Ovary (tissue), 9 donors: ENCODE results near the gene BICRA. TPM values are rescaled to one million over a fixed set of nuclear protein-coding genes. Genes with fewer than 3 reads are reported as not detected.
A peak's percentile ranks its signal among the peaks of the same experiment; 100 is the strongest.
"Not testable (repeated sequence)": the region's sequence is repeated elsewhere in the genome, so short reads cannot be mapped to it uniquely, and the experiment has no call there.

ENCODE experiments used
- DNase-seq, 5 donors: peaks; one replicate each; pipeline ENCODE4 v3.0.0-alpha.2; 2019 to 2020
- H3K27ac ChIP-seq, 2 donors: fragments of 200-600 bp; one replicate each; pipeline versions ENCODE4 v1.5.1 to v1.8.0; 2019 to 2022
- H3K27me3 ChIP-seq: fragments of 200-600 bp; one replicate; pipeline ENCODE4 v1.8.0; 2022
- H3K36me3 ChIP-seq: fragments of 200-600 bp; sonication (generic); one replicate; pipeline ENCODE4 v1.5.1; 2019
- H3K4me1 ChIP-seq: one replicate; pipeline ENCODE4 v1.8.1; 2013; ENCODE audit warnings: mild to moderate bottlenecking, moderate library complexity; ENCODE audit not compliant: insufficient read depth
- H3K4me3 ChIP-seq: fragments of 200-600 bp; sonication (generic); one replicate; pipeline ENCODE4 v1.5.1; 2017
- H3K9me3 ChIP-seq, 2 donors: fragments of 200-600 bp in 1 of 2; sonication (generic) in 1 of 2; one replicate each; pipeline versions ENCODE4 v1.5.1 to v1.8.1; 2013 to 2019; ENCODE audit warnings: mild to moderate bottlenecking in 1 of 2, moderate library complexity in 1 of 2
- CTCF ChIP-seq, 3 donors: fragments of 450-650 bp in 2 of 3; fragments of 200-600 bp in 1 of 3; IDR thresholded peaks; one replicate each; pipeline versions ENCODE4 v1.5.1 to v1.8.0; 2016 to 2022; ENCODE audit warnings: antibody characterized with exemption in 3 of 3, mild to moderate bottlenecking in 1 of 3
- EP300 ChIP-seq: sonication (generic); formaldehyde crosslinking; IDR thresholded peaks from one replicate; pipeline ENCODE4 v1.6.1; 2017; ENCODE audit warnings: antibody characterized with exemption
- POLR2A ChIP-seq: fragments of 450-650 bp; IDR thresholded peaks from one replicate; pipeline ENCODE4 v1.6.1; 2017; ENCODE audit warnings: antibody characterized with exemption, mild to moderate bottlenecking, moderate library complexity
- WGBS, 3 donors: extraction: QIAGEN DNeasy Blood & Tissue Kit in 1 of 3; methylation state at CpG; one replicate each; pipeline versions ENCODE4 v1.1.5 to v1.1.7; 2013 to 2017; 5-methylcytosine and 5-hydroxymethylcytosine counted together
- intact Hi-C, 4 donors: fragments of 100-400 bp; cut with DNase I; formaldehyde crosslinking; loops; one replicate each; pipeline versions ENCODE4 v1.11.0 to v1.15.1; 2022 to 2023
- polyA plus RNA-seq, 2 donors: library from polyadenylated mRNA; stranded (reverse); fragments of 200-250 nt in 1 of 2; fragments of 350-450 nt in 1 of 2; fragmentation: Illumina TruSeq in 1 of 2; extraction: RNeasy Lipid Tissue Mini Kit (QIAGEN cat#74804) in 1 of 2; gene quantifications; one replicate each; pipeline ENCODE4 v1.2.3, GENCODE V29; 2013 to 2014
- total RNA-seq, 7 donors: library from RNA; depleted of rRNA in 2 of 7; stranded (reverse); fragments of >200 nt in 2 of 7; fragmentation: NEBNext Ultra II Directional in 3 of 7; extraction: Animal tissue kit (Norgen Biotek cat#: 25700) in 3 of 7; gene quantifications; one replicate each; pipeline versions ENCODE4 v1.1.0 to v1.2.4, GENCODE V29; 2016 to 2023
- donor health status: DM: no; HTN: no; CAD: no; lungs with moderate emphysema.
- donor health status: DM: no; HTN: no; CAD: no.
- donor health status: Bipolar disorder and iron deficiency.
- donor health status: DM: yes; HTN: yes; CAD: no.
- donor health status: DM: no; HTN: no; CAD: no.
- donor health status: DM: yes; HTN: yes; CAD: no.

Gene BICRA
- total and polyA plus RNA-seq, 9 donors: 3.7 to 21.7 (median 12.9) TPM

- peak; percentile 98 to 99 (median 98) for TF ChIP-seq CTCF (IDR thresholded peaks at IDR 0.05)
- no peak for TF ChIP-seq EP300
- peak; percentile 78 for TF ChIP-seq POLR2A
- 1 to 3% (median 3%) methylated on average over 43 to 51 of the region's 52 CpGs for WGBS, 3 donors
- peaks cover 25% of the 10 kb centered on the region for H3K4me1 ChIP-seq
These were observed 104.4 kb downstream of the BICRA start, which contains the start of gene EHD2 for GRCh38 chr19:47713046-47714021. Gene EHD2, plus strand, starts transcription at chr19:47713422. Its CDS starts 3,191 bp downstream, at chr19:47716613.

GRCh38 chr19:47714339-47714738 is 105.4 kb downstream of the BICRA start:
- Histone ChIP-seq H3K9me3 (no peaks in the 10 kb centered on the region), H3K4me1 (peaks cover 28% of the 10 kb centered on the region), H3K27ac (peak overlapping the region in 1 of 2 donors; percentile 73), H3K4me3 (peak overlapping the region; percentile 92), H3K36me3 (no peaks in the 10 kb centered on the region), H3K27me3 (no peaks in the 10 kb centered on the region)
- no peak for DNase-seq
- TF ChIP-seq POLR2A (no peak), EP300 (no peak), CTCF (IDR thresholded peaks at IDR 0.05) (no peak)
- WGBS, 3 donors: 56 to 74% (median 70%) methylated on average over 4 of the region's 4 CpGs
- intact Hi-C loops: loop anchor here in 2 of 4 donors (5.0 to 10.0 kb wide), 2 partner anchors 70 to 73 kb away; no protein-coding TSS in a partner anchor

More at GRCh38 chr19:47713046-47714021, 104.4 kb downstream of the BICRA start, which contains the start of gene EHD2:
- Histone ChIP-seq H3K4me3 (peak within 1 kb of the TSS; percentile 92), H3K27ac (peak within 1 kb of the TSS; percentile 73 to 88), H3K27me3 (no peaks in the 10 kb centered on the region), H3K36me3 (no peaks in the 10 kb centered on the region), H3K9me3 (no peaks in the 10 kb centered on the region)
- intact Hi-C loops: loop anchor here (1.0 to 10.0 kb wide), 4 partner anchors 30 to 74 kb away; partner anchors contain the start of gene NOP53 (in 1 of the 4)
- DNase-seq: peak; percentile 85 to 91 (median 90)

- not testable (repeated sequence) for H3K27me3 ChIP-seq, H3K36me3 ChIP-seq, H3K27ac ChIP-seq, H3K9me3 ChIP-seq, DNase-seq, H3K4me3 ChIP-seq
- peaks cover 28% of the 10 kb centered on the region for H3K4me1 ChIP-seq
- intact Hi-C loops: loop anchor here in 3 of 4 donors (5.0 to 10.0 kb wide), 3 partner anchors 62 to 72 kb away; partner anchors contain the start of gene SELENOW (in 1 of the 3)
These were observed 105.9 kb downstream of the BICRA start for GRCh38 chr19:47714855-47715254.

GRCh38 chr19:47716270-47716937 is 107.5 kb downstream of the BICRA start:
- WGBS, 3 donors: 43 to 70% (median 44%) methylated on average over 31 to 32 of the region's 32 CpGs
- Histone ChIP-seq H3K27me3 (no peaks in the 10 kb centered on the region), H3K36me3 (no peaks in the 10 kb centered on the region), H3K4me1 (peaks cover 36% of the 10 kb centered on the region), H3K27ac (peak overlapping the region in 1 of 2 donors; percentile 94), H3K9me3 (no peaks in the 10 kb centered on the region), H3K4me3 (no peak overlapping the region)
- TF ChIP-seq CTCF (IDR thresholded peaks at IDR 0.05) (no peak), POLR2A (no peak), EP300 (no peak)
- intact Hi-C loops: loop anchor here in 2 of 4 donors (5.0 to 10.0 kb wide), 2 partner anchors 61 to 68 kb away; partner anchors contain the start of gene SELENOW (in 1 of the 2)
- DNase-seq: peak in 2 of 5 donors; percentile 47 to 62

- H3K4me1 ChIP-seq: peaks cover 36% of the 10 kb centered on the region
- not testable (repeated sequence) for H3K36me3 ChIP-seq, H3K27me3 ChIP-seq, H3K9me3 ChIP-seq
- peak in 1 of 5 donors; percentile 61 for DNase-seq
- intact Hi-C loops: loop anchor here in 2 of 4 donors (5.0 to 10.0 kb wide), 2 partner anchors 59 to 66 kb away; partner anchors contain the start of gene SELENOW (in 1 of the 2)
- peak overlapping the region; percentile 26 for H3K4me3 ChIP-seq
- WGBS, 3 donors: 17 to 29% (median 19%) methylated on average over 10 to 11 of the region's 11 CpGs
- H3K27ac ChIP-seq: peak overlapping the region; percentile 72 to 94
These were observed 109.6 kb downstream of the BICRA start for GRCh38 chr19:47718415-47719046.
